ENCODE results near the gene NAGPA.

Gene NAGPA

GRCh38 chr16:4994719-4995434 is 38.9 kb downstream of the NAGPA start:
- DNase-seq = no peak

DNA sequence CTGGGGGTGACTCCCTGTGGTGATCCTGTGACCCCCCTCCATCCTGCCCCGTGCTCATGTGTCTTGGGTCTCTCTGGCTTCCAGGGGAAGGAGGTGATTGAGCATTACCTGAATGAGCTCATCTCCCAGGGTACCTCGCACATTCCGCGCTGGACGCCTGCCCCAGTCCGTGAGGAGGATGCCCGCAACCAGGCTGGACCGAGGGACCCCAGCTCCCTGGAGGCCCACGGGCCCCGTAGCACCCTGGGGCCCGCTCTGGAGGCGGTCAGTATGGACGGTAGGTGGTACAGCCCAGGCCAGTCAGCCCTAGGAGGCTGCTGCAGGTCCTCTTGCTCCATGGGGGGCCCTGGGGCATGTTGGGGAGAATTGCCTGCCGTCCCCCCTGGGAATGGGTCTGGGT is 42.0 kb downstream of the NAGPA start:
- no peak for DNase-seq

GRCh38 chr16:4990415-4990814 is 43.3 kb downstream of the NAGPA start:
- no peak for DNase-seq

DNA sequence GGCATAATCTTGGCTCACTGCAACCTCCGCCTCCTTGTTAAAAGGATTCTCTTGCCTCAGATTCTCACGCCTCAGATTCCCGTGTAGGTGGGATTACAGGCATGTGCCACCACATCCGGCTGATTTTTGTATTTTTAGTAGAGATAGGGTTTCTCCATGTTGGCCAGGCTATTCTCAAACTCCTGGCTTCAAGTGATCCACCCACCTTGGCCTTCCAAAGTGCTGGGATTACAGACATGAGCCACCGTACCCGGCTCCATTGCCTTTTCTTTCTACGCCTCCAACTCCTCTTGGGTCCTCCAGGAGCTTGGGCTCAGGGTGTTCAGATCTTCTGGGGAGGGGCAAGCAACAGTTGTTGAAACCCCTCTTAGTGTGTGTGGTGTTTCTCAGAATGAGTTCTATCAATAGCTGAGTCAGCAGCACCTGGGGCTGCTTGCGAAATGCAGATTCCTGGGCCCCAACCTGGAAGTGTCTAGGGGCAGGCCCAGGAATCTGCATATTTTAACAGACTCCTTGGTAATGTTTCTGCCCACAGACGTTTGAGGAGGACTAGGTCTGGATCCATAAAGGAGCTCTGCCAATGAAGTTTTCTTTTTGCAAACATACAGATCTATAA is 44.2 kb downstream of the NAGPA start:
- DNase-seq = no peak

DNA sequence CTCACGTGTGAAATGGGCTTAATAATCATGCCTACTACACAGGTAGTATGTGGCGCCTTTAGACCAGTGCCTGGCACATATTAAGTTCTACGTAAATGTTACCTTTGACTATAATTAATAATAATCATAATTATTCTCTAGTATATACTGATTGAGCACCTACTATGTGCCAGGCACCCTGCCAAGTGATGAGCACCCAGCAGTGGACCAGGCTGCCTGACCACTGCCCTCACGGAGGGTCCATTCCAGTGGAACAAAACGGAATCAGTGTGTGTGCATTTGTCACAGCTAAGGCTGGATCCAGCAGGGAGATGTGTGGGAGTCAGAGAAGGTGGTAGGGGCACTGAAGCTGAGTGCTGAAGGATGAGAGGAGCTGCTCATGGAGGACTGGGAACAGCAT is 45.1 kb downstream of the NAGPA start:
- DNase-seq = no peak

- DNase-seq = no peak
Observed at GRCh38 chr16:4987580-4988374, 46.0 kb downstream of the NAGPA start.

GRCh38 chr16:4987250-4987579 is 46.5 kb downstream of the NAGPA start:
- DNase-seq = no peak

DNA sequence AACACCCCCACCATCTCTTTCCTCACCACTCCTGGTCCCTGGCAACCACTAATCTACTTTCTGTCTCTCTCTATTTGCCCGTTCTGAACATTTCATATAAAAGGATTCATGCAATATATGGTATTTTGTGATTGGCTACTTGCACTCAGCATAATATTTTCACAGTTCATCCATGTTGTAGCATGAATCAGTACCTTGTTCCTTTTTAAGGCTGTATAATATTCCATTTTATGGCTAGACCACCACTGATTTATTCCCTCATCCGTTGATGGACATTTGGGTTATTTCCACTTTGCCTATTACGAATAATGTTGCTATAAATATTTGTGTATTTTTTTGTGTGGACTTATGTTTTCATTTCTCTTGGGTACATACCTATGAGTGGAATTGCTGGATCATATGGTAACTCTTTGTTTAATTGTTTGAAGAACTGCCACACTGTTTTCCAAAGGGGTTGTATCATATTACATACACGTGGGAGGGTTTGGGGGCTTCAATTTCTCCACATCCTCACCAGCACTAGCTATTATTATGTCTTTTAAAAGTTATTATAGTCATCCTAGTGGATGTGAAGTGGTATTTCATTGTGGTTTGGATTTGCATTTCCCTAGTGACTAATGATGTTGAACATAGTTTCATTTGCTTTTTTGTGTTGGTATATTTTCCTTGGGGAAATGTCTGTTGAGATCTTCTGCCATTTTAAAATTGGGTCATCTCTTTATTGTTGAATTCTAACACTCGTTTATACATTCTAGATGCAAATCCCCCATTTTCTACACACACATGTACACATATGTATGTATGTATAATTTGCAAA is 49.4 kb downstream of the NAGPA start:
- DNase-seq = no peak

DNA sequence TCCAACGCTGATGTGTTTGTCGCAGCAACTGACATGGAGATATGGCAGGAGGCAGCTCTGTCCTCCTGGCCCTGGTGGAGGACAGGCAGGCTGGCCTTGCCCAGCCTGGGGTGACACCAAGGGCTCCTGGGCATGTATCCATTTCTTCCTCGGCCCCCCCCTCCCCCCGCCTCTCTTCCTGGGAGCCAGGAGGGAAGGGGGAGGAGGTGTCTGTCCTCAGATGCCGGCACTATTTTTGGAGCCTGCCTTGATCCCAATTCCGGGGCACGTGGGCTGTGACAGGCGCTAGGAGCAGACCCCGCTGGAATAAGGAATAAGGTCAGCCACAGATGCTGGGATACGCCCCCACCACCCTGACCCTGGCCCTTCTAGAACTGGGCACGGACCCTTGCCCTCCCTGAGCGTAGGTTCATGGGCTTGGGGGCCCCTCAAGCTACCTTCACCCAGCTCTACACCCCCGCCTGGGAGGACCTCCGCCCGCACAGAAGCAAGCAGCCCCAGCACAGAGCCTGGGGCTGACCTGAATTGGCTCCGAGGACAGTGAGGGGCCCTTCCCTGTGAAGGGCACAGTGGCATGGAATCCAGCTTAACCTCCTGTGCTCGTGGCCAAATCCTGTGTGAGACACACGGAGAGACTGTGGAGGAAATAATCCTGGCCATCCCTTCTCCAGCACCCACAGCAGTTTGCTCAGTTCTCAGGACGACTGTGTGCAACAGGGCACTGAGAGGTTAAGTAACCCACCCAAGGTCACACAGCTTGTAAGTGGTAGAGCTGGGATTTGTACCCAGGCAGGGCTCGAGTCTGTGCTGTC is 51.5 kb downstream of the NAGPA start:
- DNase-seq = no peak

- no peak for DNase-seq
Observed at GRCh38 chr16:4981473-4981872, 52.3 kb downstream of the NAGPA start.

- no peak for DNase-seq
Observed at GRCh38 chr16:4980691-4981090, 53.0 kb downstream of the NAGPA start.

GRCh38 chr16:4979736-4980660 is 53.7 kb downstream of the NAGPA start:
- DNase-seq = no peak

DNA sequence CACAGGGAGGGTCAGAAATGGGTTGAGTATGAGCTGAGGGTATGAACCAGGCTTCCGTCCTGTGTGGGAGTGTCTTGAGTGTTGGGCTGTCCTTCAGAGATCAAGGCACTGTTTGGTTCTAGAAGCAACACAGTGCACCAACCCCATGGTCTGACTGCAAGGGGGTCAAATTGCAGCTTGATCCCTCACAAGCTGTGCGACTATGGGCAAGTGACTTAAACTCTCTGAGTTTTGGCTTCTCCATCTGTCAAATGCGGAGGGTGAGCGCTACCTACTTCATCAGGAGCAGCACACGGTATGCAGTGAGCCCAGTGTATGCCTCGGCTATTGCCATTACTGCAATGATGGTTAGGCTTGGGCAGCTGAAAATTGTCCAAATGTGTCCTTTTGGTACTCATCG is 54.6 kb downstream of the NAGPA start:
- DNase-seq = no peak

- peak; percentile 15 for DNase-seq
Observed at GRCh38 chr16:4976611-4977145, 57.1 kb downstream of the NAGPA start.

DNA sequence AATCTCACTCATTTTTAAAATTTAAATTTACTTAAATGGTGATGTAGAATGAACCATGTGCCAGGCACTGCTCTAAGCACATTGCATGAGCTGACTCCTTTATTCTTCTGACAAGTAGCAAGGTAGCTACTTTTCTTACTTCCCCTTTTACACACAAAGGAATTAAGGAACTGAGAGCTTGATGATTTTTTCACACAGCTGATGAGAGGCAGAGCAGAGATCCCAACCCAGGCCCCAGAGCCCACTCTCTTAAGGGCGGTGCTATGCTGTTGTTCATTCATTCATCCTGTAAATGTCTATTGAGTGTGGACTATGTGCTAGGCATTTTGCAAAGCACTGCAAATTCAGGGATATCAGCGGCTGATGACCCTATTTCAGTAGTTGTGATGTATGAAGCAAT is 57.7 kb downstream of the NAGPA start:
- DNase-seq = no peak

Data from DMS153 (cell line).